ENCODE results near the gene LAMA3.

Gene LAMA3

GRCh38 chr18:23669804-23670405 is 19.3 kb upstream of the LAMA3 start:
- DNase-seq (ENCODE audit: low read depth), result no peak

GRCh38 chr18:23671564-23671963 is 17.7 kb upstream of the LAMA3 start:
- DNase-seq (ENCODE audit: low read depth), result no peak

- DNase-seq (ENCODE audit: low read depth), result no peak
Measured at GRCh38 chr18:23673725-23674124, 15.5 kb upstream of the LAMA3 start.

GRCh38 chr18:23675236-23675635 is 14.0 kb upstream of the LAMA3 start:
- no peak for DNase-seq (ENCODE audit: low read depth)

- no peak for DNase-seq (ENCODE audit: low read depth)
Measured at GRCh38 chr18:23675896-23676295, 13.4 kb upstream of the LAMA3 start.

- no peak for DNase-seq (ENCODE audit: low read depth)
Measured at GRCh38 chr18:23682045-23682444, 7.2 kb upstream of the LAMA3 start.

GRCh38 chr18:23682472-23682871 is 6.8 kb upstream of the LAMA3 start:
- DNase-seq (ENCODE audit: low read depth), result no peak

- DNase-seq (ENCODE audit: low read depth), result no peak
Measured at GRCh38 chr18:23683155-23683554, 6.1 kb upstream of the LAMA3 start.

GRCh38 chr18:23683671-23684070 is 5.6 kb upstream of the LAMA3 start:
- DNase-seq (ENCODE audit: low read depth), result no peak

- DNase-seq (ENCODE audit: low read depth), result no peak
Measured at GRCh38 chr18:23684515-23685197, 4.6 kb upstream of the LAMA3 start.

GRCh38 chr18:23688528-23688927 is 725 bp upstream of the LAMA3 start:
- DNase-seq (ENCODE audit: low read depth), result no peak

GRCh38 chr18:23689616-23690504 is 607 bp downstream of the LAMA3 start:
- no peak for DNase-seq (ENCODE audit: low read depth)

- no peak for DNase-seq (ENCODE audit: low read depth)
Measured at GRCh38 chr18:23690505-23691068, 1.3 kb downstream of the LAMA3 start.

- no peak for DNase-seq (ENCODE audit: low read depth)
Measured at GRCh38 chr18:23693846-23694245, 4.6 kb downstream of the LAMA3 start.

GRCh38 chr18:23694637-23695430 is 5.6 kb downstream of the LAMA3 start:
- DNase-seq (ENCODE audit: low read depth), result no peak

- DNase-seq (ENCODE audit: low read depth), result no peak
Measured at GRCh38 chr18:23701017-23701416, 11.8 kb downstream of the LAMA3 start.

GRCh38 chr18:23701544-23702064 is 12.4 kb downstream of the LAMA3 start:
- no peak for DNase-seq (ENCODE audit: low read depth)

- DNase-seq (ENCODE audit: low read depth), result no peak
Measured at GRCh38 chr18:23702606-23703005, 13.4 kb downstream of the LAMA3 start.

- no peak for DNase-seq (ENCODE audit: low read depth)
Measured at GRCh38 chr18:23703057-23703986, 14.1 kb downstream of the LAMA3 start.

GRCh38 chr18:23703987-23704384 is 14.7 kb downstream of the LAMA3 start:
- no peak for DNase-seq (ENCODE audit: low read depth)
